IPS-18c (cell line): ENCODE results near the gene ROR1.

ENCODE experiments used
- H3K4me3 ChIP-seq: 2 replicates; pipeline ENCODE4 v1.7.0; 2013; ENCODE audit warnings: low read depth, mild to moderate bottlenecking, low read length, moderate library complexity; ENCODE audit not compliant: insufficient read depth
- H3K9me3 ChIP-seq: one replicate; pipeline ENCODE4 v1.6.1; 2013; ENCODE audit warnings: mild to moderate bottlenecking, low read length, moderate library complexity; ENCODE audit not compliant: control insufficient read depth, insufficient read depth

ROR1 gene

GRCh38 chr1:64013395-64013794 is 239.6 kb downstream of the ROR1 start:
- no peak overlapping the region for H3K4me3 ChIP-seq
- no peaks in the 10 kb centered on the region for H3K9me3 ChIP-seq

DNA sequence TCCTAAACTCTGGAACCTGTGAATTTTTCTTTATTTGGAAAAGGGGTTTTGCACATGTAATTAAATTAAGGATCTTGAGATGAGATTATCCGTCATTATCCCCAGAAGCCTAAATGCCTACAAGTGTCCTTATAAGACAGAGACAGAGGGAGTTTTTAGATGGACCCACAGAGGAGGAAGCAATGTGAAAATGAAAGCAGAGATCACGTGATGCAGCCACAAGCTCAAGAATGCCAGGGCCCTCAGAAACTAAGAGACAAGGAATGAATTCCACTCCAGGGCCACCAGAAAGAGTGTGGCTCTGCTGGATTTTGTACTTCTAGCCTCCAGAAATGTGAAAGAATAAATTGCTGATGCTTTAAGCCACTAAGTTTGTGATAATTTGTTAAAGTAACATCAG is 246.0 kb downstream of the ROR1 start:
- H3K9me3 ChIP-seq = no peaks in the 10 kb centered on the region
- H3K4me3 ChIP-seq = no peak overlapping the region

DNA sequence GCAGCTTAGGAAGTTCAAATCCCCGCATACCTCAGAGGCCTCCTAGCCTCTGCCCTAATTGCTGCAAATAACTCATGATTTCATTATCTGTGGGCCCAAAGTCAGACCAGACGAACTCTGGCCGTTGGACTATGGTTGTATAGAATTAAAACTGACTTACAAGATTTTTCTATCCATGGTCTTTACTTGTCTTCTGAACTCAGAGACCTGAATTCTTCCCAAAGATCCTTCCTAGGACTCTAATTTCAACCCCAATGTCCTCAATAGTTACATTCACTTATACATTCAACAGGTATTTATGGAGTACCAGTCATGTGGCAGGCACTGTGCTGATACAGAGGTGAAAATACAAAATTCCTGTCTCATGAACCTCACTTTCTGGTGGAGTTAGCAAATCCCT is 247.2 kb downstream of the ROR1 start:
- no peak overlapping the region for H3K4me3 ChIP-seq

GRCh38 chr1:64025051-64025450 is 251.2 kb downstream of the ROR1 start:
- H3K4me3 ChIP-seq = no peak overlapping the region
- H3K9me3 ChIP-seq = no peaks in the 10 kb centered on the region

More for the DNA sequence above, 247.2 kb downstream of the ROR1 start:
- H3K9me3 ChIP-seq = no peaks in the 10 kb centered on the region

- no peaks in the 10 kb centered on the region for H3K9me3 ChIP-seq
- H3K4me3 ChIP-seq = no peak overlapping the region
Measured at GRCh38 chr1:64029037-64029436, 255.2 kb downstream of the ROR1 start.

DNA sequence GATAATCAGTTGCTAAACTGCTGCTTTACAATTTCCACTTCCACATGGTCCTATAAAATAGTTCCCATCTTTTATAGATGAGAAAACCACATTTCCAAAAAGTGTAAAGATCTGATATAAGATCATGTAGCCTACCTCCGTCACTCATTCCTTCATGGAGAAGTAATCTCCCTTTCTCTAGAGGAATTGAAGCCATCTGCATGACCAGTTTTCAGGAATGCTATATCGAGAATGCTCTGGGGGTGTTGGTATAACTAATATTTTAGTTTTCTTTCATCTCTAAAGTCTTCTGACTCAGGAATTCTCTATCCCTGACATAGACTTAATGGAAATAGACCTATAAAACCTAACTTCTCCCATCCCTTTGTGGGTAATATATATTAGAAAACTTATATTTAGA is 256.6 kb downstream of the ROR1 start:
- no peaks in the 10 kb centered on the region for H3K9me3 ChIP-seq

GRCh38 chr1:64031236-64031635 is 257.4 kb downstream of the ROR1 start:
- Histone ChIP-seq H3K4me3 (no peak overlapping the region), H3K9me3 (no peaks in the 10 kb centered on the region)

More for the DNA sequence above, 256.6 kb downstream of the ROR1 start:
- H3K4me3 ChIP-seq = no peak overlapping the region

GRCh38 chr1:64033667-64034220 is 259.9 kb downstream of the ROR1 start:
- H3K4me3 ChIP-seq = no peak overlapping the region
- H3K9me3 ChIP-seq = no peaks in the 10 kb centered on the region

DNA sequence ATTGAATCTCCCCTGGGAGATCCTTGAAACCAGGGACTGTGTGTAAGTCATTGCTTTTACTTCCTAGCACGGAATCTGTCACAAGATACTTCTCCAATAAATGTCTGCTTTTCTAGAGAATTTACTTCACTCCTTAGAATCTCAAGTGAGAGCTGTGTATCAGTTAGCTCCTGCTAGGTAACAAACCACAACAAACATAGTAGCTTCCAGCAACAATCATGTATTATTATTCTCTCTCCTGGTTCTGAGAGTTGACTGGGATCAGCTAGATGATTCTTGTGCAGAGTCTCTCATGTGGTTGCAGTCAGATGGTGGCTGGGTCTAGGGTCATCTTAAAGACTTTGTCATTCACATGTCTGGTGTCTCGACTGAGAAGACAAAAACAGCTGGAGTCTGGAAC is 262.7 kb downstream of the ROR1 start:
- Histone ChIP-seq H3K9me3 (no peaks in the 10 kb centered on the region), H3K4me3 (no peak overlapping the region)

GRCh38 chr1:64038119-64038518 is 264.3 kb downstream of the ROR1 start:
- no peaks in the 10 kb centered on the region for H3K9me3 ChIP-seq

DNA sequence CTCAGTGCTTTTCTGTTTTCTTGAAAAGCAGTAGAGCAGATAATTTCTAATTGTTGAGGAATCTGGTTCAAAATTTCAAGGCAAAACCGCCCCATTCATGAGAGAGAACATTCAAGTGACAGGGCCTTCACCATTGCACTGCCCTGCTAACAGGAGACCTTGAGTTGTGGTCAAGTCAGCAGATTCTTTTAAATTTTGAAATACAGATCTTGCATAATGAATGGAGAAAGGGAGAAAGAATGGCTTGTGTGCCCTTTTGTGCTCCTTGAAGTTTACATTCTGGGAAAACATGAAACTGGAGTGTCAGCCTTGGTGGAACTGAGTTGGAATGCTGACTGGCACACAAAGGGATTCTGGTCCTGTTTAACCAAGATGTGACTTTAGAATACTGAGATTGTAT is 265.1 kb downstream of the ROR1 start:
- no peak overlapping the region for H3K4me3 ChIP-seq
- no peaks in the 10 kb centered on the region for H3K9me3 ChIP-seq

More at GRCh38 chr1:64038119-64038518, 264.3 kb downstream of the ROR1 start:
- H3K4me3 ChIP-seq = no peak overlapping the region

- Histone ChIP-seq H3K9me3 (no peaks in the 10 kb centered on the region), H3K4me3 (no peak overlapping the region)
Measured at GRCh38 chr1:64039390-64039926, 265.6 kb downstream of the ROR1 start.

DNA sequence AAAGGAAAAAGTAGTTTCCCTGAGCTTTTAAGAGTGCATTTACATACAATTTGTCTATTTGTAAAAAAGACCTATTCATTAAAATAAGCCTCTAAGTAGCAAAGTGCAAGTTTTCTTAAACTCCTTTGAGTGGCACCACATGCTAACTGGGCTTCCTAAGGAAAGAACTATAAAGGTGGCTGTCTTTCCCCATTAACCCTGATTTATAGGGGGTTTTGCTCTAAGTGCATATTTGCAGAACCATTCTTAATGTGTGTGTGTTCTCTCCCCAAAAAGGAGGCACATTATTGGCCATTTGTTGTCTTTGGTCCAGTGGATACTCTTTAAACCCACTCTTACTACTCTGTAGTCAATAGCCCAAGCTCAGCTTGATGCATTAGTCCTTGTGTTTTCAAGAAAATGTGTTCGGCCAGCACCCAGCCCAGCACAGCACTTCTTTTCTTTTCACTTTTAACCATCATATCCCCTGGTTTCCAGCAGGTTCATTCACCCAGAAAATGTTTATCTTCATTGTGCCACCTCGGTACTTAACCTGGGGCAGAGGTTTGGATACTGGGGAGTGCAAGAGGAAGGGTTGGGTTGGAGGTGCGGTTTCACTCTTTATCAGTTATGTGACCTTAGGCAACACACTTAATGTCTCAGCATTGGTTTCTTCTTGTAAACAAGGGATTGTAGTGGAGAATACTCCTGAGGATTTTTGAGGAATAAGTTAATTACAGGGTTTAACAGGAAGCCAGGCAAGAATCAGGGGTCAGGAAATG is 267.7 kb downstream of the ROR1 start:
- H3K9me3 ChIP-seq = no peaks in the 10 kb centered on the region
- H3K4me3 ChIP-seq = no peak overlapping the region

DNA sequence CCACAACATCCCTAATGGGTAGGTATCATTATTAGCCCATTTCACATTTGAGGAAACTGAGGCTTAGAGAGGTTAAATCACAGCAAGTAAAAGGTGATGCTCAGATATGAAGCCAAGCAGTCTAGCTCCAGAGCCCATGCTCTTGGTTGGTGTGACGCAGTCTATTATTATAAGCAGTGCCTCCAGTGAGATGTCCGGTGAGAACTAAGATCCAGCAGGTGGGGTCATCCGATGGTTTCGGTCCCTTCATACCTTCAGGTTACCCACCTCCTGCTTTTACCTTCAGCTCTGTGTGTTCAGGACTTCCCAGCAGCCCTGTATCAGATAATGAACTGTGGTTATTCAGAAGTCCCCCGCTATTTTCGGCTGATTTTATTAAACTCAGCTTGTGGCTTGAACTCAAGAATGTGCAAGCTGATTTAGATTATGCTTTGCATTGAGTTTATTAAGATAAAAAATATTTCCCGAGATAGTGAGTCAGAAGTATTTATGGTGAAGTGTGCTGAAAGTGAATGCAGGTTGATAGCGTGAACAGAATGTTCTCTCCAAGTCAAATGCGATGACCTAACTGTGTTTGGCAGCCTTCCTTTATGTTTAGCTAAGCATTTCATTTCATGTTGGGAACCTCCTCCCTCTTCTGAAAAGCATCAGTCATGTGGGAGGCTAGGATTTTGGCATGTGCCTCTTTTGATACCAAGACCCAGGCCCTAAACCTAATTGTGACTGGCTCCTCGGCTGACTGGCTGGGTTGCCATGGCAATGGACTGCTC is 268.7 kb downstream of the ROR1 start:
- no peaks in the 10 kb centered on the region for H3K9me3 ChIP-seq
- no peak overlapping the region for H3K4me3 ChIP-seq

DNA sequence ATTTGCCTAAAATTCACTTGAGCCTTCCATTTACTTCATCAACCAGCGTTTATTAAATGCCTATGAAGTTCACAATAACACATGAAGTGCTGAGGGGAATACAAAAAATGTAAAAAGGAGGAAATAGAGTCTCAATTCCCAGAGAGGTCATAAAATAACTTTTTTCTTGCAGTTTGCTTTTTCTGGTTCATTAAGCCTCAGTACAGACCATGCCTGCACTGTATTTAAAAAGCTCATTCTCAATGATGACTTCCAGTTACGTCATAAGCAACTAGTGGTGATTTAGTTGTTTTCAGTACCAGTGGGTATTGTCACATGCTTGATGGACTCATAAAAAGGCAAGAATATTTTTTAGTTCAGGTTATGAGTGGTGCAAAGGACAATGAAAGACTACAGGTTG is 269.5 kb downstream of the ROR1 start:
- Histone ChIP-seq H3K9me3 (no peaks in the 10 kb centered on the region), H3K4me3 (no peak overlapping the region)

- H3K9me3 ChIP-seq = no peaks in the 10 kb centered on the region
- H3K4me3 ChIP-seq = no peak overlapping the region
Measured at GRCh38 chr1:64043976-64044375, 270.2 kb downstream of the ROR1 start.

GRCh38 chr1:64046243-64046642 is 272.4 kb downstream of the ROR1 start:
- Histone ChIP-seq H3K9me3 (no peaks in the 10 kb centered on the region), H3K4me3 (no peak overlapping the region)

DNA sequence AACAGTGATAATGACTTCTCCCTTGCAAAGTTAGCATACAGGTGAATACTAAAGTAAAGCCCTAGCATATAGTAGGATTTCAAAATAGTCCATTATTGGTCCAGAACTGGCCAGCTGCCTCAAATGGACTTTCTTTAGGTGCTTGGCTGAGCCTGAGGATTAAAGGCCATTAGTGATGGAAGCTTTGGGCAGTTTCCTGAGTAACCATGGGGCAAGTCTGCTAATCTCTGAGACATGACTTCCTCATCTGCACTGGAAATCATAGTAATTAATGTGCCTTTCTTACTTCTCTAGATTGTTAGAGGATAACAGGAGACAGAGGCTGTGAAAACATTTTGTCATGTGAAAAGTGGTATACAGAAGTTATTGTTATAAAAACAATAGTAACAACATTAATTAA is 273.1 kb downstream of the ROR1 start:
- no peaks in the 10 kb centered on the region for H3K9me3 ChIP-seq
- no peak overlapping the region for H3K4me3 ChIP-seq
